Tibial nerve (tissue), 4 donors: Measurements from ENCODE around the gene PTPRK. TPM values are rescaled to one million over a fixed set of nuclear protein-coding genes. Genes with fewer than 3 reads are reported as not detected.

Experiments
- DNase-seq, 2 donors: peaks; one replicate each; pipeline ENCODE4 v3.0.0-alpha.2; 2019; ENCODE audit warnings: low spot score in 2 of 2
- H3K27ac ChIP-seq, 4 donors: fragments of 200-600 bp; sonication (generic) in 3 of 4; one replicate each; pipeline ENCODE4 v1.5.1; 2017 to 2019; ENCODE audit warnings: mild to moderate bottlenecking in 1 of 4
- H3K27me3 ChIP-seq, 2 donors: fragments of 200-600 bp; sonication (generic) in 1 of 2; one replicate each; pipeline versions ENCODE4 v1.5.1 to v1.6.0; 2017 to 2019
- H3K36me3 ChIP-seq, 3 donors: fragments of 200-600 bp; sonication (generic); one replicate each; pipeline ENCODE4 v1.5.1; 2018 to 2019
- H3K4me1 ChIP-seq, 4 donors: fragments of 200-600 bp; sonication (generic) in 3 of 4; one replicate each; pipeline ENCODE4 v1.5.1; 2017 to 2019
- H3K4me3 ChIP-seq, 4 donors: fragments of 200-600 bp; sonication (generic) in 3 of 4; one replicate each; pipeline ENCODE4 v1.5.1; 2017 to 2019; ENCODE audit warnings: mild to moderate bottlenecking in 1 of 4, moderate library complexity in 1 of 4
- H3K9me3 ChIP-seq, 4 donors: fragments of 200-600 bp; sonication (generic) in 3 of 4; one replicate each; pipeline ENCODE4 v1.5.1; 2017 to 2019
- CTCF ChIP-seq, 5 experiments: fragments of 200-600 bp in 3 of 5; fragments of 450-650 bp in 2 of 5; sonication (generic) in 3 of 5; IDR thresholded peaks; one replicate each; pipeline ENCODE4 v1.5.1; 2016 to 2019; ENCODE audit warnings: antibody characterized with exemption in 5 of 5, mild to moderate bottlenecking in 3 of 5, moderate library complexity in 2 of 5
- EP300 ChIP-seq, 2 donors: sonication (generic); formaldehyde crosslinking; IDR thresholded peaks; one replicate each; pipeline ENCODE4 v1.6.1; 2017; ENCODE audit warnings: antibody characterized with exemption in 2 of 2, mild to moderate bottlenecking in 1 of 2
- POLR2A ChIP-seq, 2 donors: fragments of 450-650 bp; IDR thresholded peaks; one replicate each; pipeline ENCODE4 v1.6.1; 2017; ENCODE audit warnings: antibody characterized with exemption in 2 of 2, mild to moderate bottlenecking in 2 of 2, moderate library complexity in 2 of 2
- WGBS, 2 donors: methylation state at CpG; one replicate each; pipeline ENCODE4 v1.1.5; 2018; 5-methylcytosine and 5-hydroxymethylcytosine counted together
- total RNA-seq, 4 donors: library from RNA; depleted of rRNA; stranded (reverse); fragments of >200 nt; gene quantifications; one replicate each; pipeline ENCODE4 v1.1.0, GENCODE V29; 2016

The PTPRK gene
- total RNA-seq, 4 donors from 2014 or later, result 17.4 to 26.1 (median 21.2) TPM

- H3K4me3 ChIP-seq, result no peak overlapping the region
- H3K4me1 ChIP-seq, result no peaks in the 10 kb centered on the region
- no peak overlapping the region for H3K27ac ChIP-seq
- no peak for DNase-seq
- H3K27me3 ChIP-seq, result no peaks in the 10 kb centered on the region
- TF ChIP-seq POLR2A (IDR thresholded peaks at IDR 0.05) (no peak), CTCF (IDR thresholded peaks at IDR 0.05) (no peak), EP300 (IDR thresholded peaks at IDR 0.05) (no peak)
- H3K36me3 ChIP-seq, result no peaks in the 10 kb centered on the region
- 84 to 86% methylated on average over 6 of the region's 6 CpGs for WGBS, 2 donors
- peaks cover 0 to 12% (median 0%) of the 10 kb centered on the region in 4 donors for H3K9me3 ChIP-seq
Observed at GRCh38 chr6:128414943-128415342, 105.5 kb downstream of the PTPRK start.

- TF ChIP-seq POLR2A (IDR thresholded peaks at IDR 0.05), result no peak
- no peak for TF ChIP-seq EP300 (IDR thresholded peaks at IDR 0.05)
- TF ChIP-seq CTCF (IDR thresholded peaks at IDR 0.05), result no peak
- Histone ChIP-seq H3K27me3 (no peaks in the 10 kb centered on the region), H3K4me3 (no peak overlapping the region), H3K4me1 (no peaks in the 10 kb centered on the region), H3K36me3 (no peaks in the 10 kb centered on the region), H3K27ac (no peak overlapping the region), H3K9me3 (peaks cover 0 to 2% (median 0%) of the 10 kb centered on the region in 4 donors)
- WGBS, 2 donors, result 94 to 95% methylated on average over 6 of the region's 6 CpGs
- DNase-seq, result no peak
Observed at GRCh38 chr6:128413291-128413690, 107.1 kb downstream of the PTPRK start.

GRCh38 chr6:128412680-128413079 is 107.7 kb downstream of the PTPRK start:
- H3K27ac ChIP-seq, result no peak overlapping the region
- no peaks in the 10 kb centered on the region for H3K27me3 ChIP-seq
- H3K9me3 ChIP-seq, result no peaks in the 10 kb centered on the region
- TF ChIP-seq POLR2A (IDR thresholded peaks at IDR 0.05) (no peak), CTCF (IDR thresholded peaks at IDR 0.05) (no peak), EP300 (IDR thresholded peaks at IDR 0.05) (no peak)
- H3K36me3 ChIP-seq, result no peaks in the 10 kb centered on the region
- no peak for DNase-seq
- 90 to 91% methylated on average over 4 of the region's 4 CpGs for WGBS, 2 donors
- H3K4me1 ChIP-seq, result no peaks in the 10 kb centered on the region
- no peak overlapping the region for H3K4me3 ChIP-seq

GRCh38 chr6:128410584-128410983 is 109.8 kb downstream of the PTPRK start:
- no peak for TF ChIP-seq POLR2A (IDR thresholded peaks at IDR 0.05)
- TF ChIP-seq CTCF (IDR thresholded peaks at IDR 0.05), result no peak
- Histone ChIP-seq H3K27me3 (no peaks in the 10 kb centered on the region), H3K9me3 (no peaks in the 10 kb centered on the region), H3K27ac (no peak overlapping the region), H3K4me3 (no peak overlapping the region), H3K36me3 (no peaks in the 10 kb centered on the region), H3K4me1 (no peaks in the 10 kb centered on the region)
- 58 to 59% methylated on average over 4 of the region's 4 CpGs for WGBS, 2 donors
- DNase-seq, result no peak

GRCh38 chr6:128409003-128409402 is 111.4 kb downstream of the PTPRK start:
- no peaks in the 10 kb centered on the region for H3K9me3 ChIP-seq
- no peaks in the 10 kb centered on the region for H3K27me3 ChIP-seq
- no peaks in the 10 kb centered on the region for H3K36me3 ChIP-seq
- TF ChIP-seq CTCF (IDR thresholded peaks at IDR 0.05) (no peak), POLR2A (IDR thresholded peaks at IDR 0.05) (no peak), EP300 (IDR thresholded peaks at IDR 0.05) (no peak)
- no peak overlapping the region for H3K27ac ChIP-seq
- DNase-seq, result no peak
- 96 to 100% methylated on average over 1 of the region's 1 CpG for WGBS, 2 donors
- H3K4me1 ChIP-seq, result no peaks in the 10 kb centered on the region
- H3K4me3 ChIP-seq, result no peak overlapping the region
